ENCODE data around the gene GRAMD1B. TPM values are rescaled to one million over a fixed set of nuclear protein-coding genes. Genes with fewer than 3 reads are reported as not detected.

GRAMD1B gene
- total RNA-seq, 1 experiment from 2014 or later: 1.2 TPM

- intact Hi-C loops (cut with micrococcal nuclease; ENCODE audit: unreplicated experiment): no loop called here
- H3K4me1 ChIP-seq: no peaks in the 10 kb centered on the region
- no peak overlapping the region for H3K4me3 ChIP-seq (ENCODE audit: low read depth, low read length)
- CTCF ChIA-PET: no interaction called here
- BruUV-seq (replicated peaks): no TSS peak
- H3K36me3 Mint-ChIP-seq (ENCODE audit: insufficient read depth, unreplicated experiment): no peaks in the 10 kb centered on the region
- peaks cover 20% of the 10 kb centered on the region for H3K27me3 Mint-ChIP-seq (ENCODE audit: insufficient read depth, unreplicated experiment)
- no peaks in the 10 kb centered on the region for H3K4me1 Mint-ChIP-seq (ENCODE audit: low read depth, unreplicated experiment)
- H3K36me3 ChIP-seq (ENCODE audit: control insufficient read depth, insufficient read depth, low read length): no peaks in the 10 kb centered on the region
- POLR2A ChIA-PET: no interaction called here
- no peaks in the 10 kb centered on the region for H3K9me3 Mint-ChIP-seq (ENCODE audit: unreplicated experiment)
- H3K27me3 ChIP-seq (replicated peaks; ENCODE audit: control insufficient read depth, insufficient read depth, low read length): no peaks in the 10 kb centered on the region
- no peak overlapping the region for H3K27ac Mint-ChIP-seq (ENCODE audit: unreplicated experiment)
- TF ChIP-seq CTCF (IDR thresholded peaks at IDR 0.05; ENCODE audit: insufficient read depth in 1 of 2, low read depth in 1 of 2, low read length in 1 of 2, severe bottlenecking in 1 of 2, unreplicated experiment in 1 of 2): no peak
- H3K9me3 ChIP-seq: no peaks in the 10 kb centered on the region
- no peak for DNase-seq
- H3K4me3 Mint-ChIP-seq (ENCODE audit: unreplicated experiment): no peak overlapping the region
Observed at GRCh38 chr11:123551079-123551478, 121.0 kb downstream of the GRAMD1B start.

GRCh38 chr11:123556633-123557032, 126.6 kb downstream of the GRAMD1B start:
- Mint-ChIP-seq H3K27me3 (ENCODE audit: insufficient read depth, unreplicated experiment) (peaks cover 26% of the 10 kb centered on the region), H3K4me1 (ENCODE audit: low read depth, unreplicated experiment) (no peaks in the 10 kb centered on the region)

GRCh38 chr11:123558536-123559315, 128.7 kb downstream of the GRAMD1B start:
- POLR2A ChIA-PET: no interaction called here
- no peak overlapping the region for H3K4me3 ChIP-seq (ENCODE audit: low read depth, low read length)
- CTCF ChIA-PET: no interaction called here
- H3K27me3 ChIP-seq (replicated peaks; ENCODE audit: control insufficient read depth, insufficient read depth, low read length): peaks cover 3% of the 10 kb centered on the region; the same call in 1 of the 2 replicates
- no peak for TF ChIP-seq CTCF (IDR thresholded peaks at IDR 0.05; ENCODE audit: insufficient read depth in 1 of 2, low read depth in 1 of 2, low read length in 1 of 2, severe bottlenecking in 1 of 2, unreplicated experiment in 1 of 2)
- no peaks in the 10 kb centered on the region for H3K36me3 ChIP-seq (ENCODE audit: control insufficient read depth, insufficient read depth, low read length)
- no peaks in the 10 kb centered on the region for H3K4me1 ChIP-seq
- no peak for DNase-seq
- BruUV-seq (replicated peaks): no TSS peak
- H3K36me3 Mint-ChIP-seq (ENCODE audit: insufficient read depth, unreplicated experiment): no peaks in the 10 kb centered on the region
- no peaks in the 10 kb centered on the region for H3K9me3 ChIP-seq
- no peaks in the 10 kb centered on the region for H3K4me1 Mint-ChIP-seq (ENCODE audit: low read depth, unreplicated experiment)
- H3K4me3 Mint-ChIP-seq (ENCODE audit: unreplicated experiment): no peak overlapping the region
- H3K9me3 Mint-ChIP-seq (ENCODE audit: unreplicated experiment): no peaks in the 10 kb centered on the region
- intact Hi-C loops (cut with micrococcal nuclease; ENCODE audit: unreplicated experiment): no loop called here
- H3K27ac Mint-ChIP-seq (ENCODE audit: unreplicated experiment): no peak overlapping the region
- peaks cover 28% of the 10 kb centered on the region for H3K27me3 Mint-ChIP-seq (ENCODE audit: insufficient read depth, unreplicated experiment)

More at GRCh38 chr11:123556633-123557032, 126.6 kb downstream of the GRAMD1B start:
- Mint-ChIP-seq H3K27ac (ENCODE audit: unreplicated experiment) (no peak overlapping the region), H3K36me3 (ENCODE audit: insufficient read depth, unreplicated experiment) (no peaks in the 10 kb centered on the region), H3K4me3 (ENCODE audit: unreplicated experiment) (no peak overlapping the region), H3K9me3 (ENCODE audit: unreplicated experiment) (no peaks in the 10 kb centered on the region)
- Histone ChIP-seq H3K9me3 (no peaks in the 10 kb centered on the region), H3K27me3 (replicated peaks; ENCODE audit: control insufficient read depth, insufficient read depth, low read length) (peaks cover 3% of the 10 kb centered on the region; the same call in 1 of the 2 replicates), H3K36me3 (ENCODE audit: control insufficient read depth, insufficient read depth, low read length) (no peaks in the 10 kb centered on the region), H3K4me1 (no peaks in the 10 kb centered on the region), H3K4me3 (ENCODE audit: low read depth, low read length) (no peak overlapping the region)
- no peak for TF ChIP-seq CTCF (IDR thresholded peaks at IDR 0.05; ENCODE audit: insufficient read depth in 1 of 2, low read depth in 1 of 2, low read length in 1 of 2, severe bottlenecking in 1 of 2, unreplicated experiment in 1 of 2)
- DNase-seq: no peak
- intact Hi-C loops (cut with micrococcal nuclease; ENCODE audit: unreplicated experiment): no loop called here
- POLR2A ChIA-PET: no interaction called here
- CTCF ChIA-PET: interaction anchor here (0.6 to 1.6 kb wide), 2 partner anchors 24 to 149 kb away, joined by 4 to 8 read pairs; no protein-coding TSS in a partner anchor
- no TSS peak for BruUV-seq (replicated peaks)

All from Caco-2 (cell line).